Measurements from ENCODE around the gene GYPC. TPM values are rescaled to one million over a fixed set of nuclear protein-coding genes. Genes with fewer than 3 reads are reported as not detected.
"Not testable (repeated sequence)": the region's sequence is repeated elsewhere in the genome, so short reads cannot be mapped to it uniquely, and the experiment has no call there.

Gene GYPC, protein sequence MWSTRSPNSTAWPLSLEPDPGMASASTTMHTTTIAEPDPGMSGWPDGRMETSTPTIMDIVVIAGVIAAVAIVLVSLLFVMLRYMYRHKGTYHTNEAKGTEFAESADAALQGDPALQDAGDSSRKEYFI
- 100 to 1,000 TPM in 7 of 10 donors, 10 to 100 TPM in 3; 84.8 to 133 (median 107) TPM for polyA plus RNA-seq (ENCODE audit: insufficient read length in 10 of 10)
- long read RNA-seq, donor 1, transcript GYPC-203 (3 exons, 932 nt), result minor isoform, 6 of 77 reads
- long read RNA-seq, donor 1, transcript GYPC-201 (4 exons, 1,246 nt), result major isoform, 71 of 77 reads
- long read RNA-seq, donor 1, partial matches to known transcripts, result 0 of 77 reads
- long read RNA-seq, donor 1, other reads (novel, unspliced or antisense), result 0 of 77 reads
- long read RNA-seq, donor 2, transcript GYPC-203 (3 exons, 932 nt), result minor isoform, 5 of 201 reads
- long read RNA-seq, donor 2, transcript GYPC-201 (4 exons, 1,246 nt), result major isoform, 52 of 201 reads
- long read RNA-seq, donor 2, partial matches to known transcripts, result 144 of 201 reads
- long read RNA-seq, donor 2, other reads (novel, unspliced or antisense), result 0 of 201 reads
- long read RNA-seq, donor 3, result 0 reads
- long read RNA-seq, donor 4, transcript GYPC-203 (3 exons, 932 nt), result minor isoform, 8 of 180 reads
- long read RNA-seq, donor 4, transcript GYPC-201 (4 exons, 1,246 nt), result major isoform, 60 of 180 reads
- long read RNA-seq, donor 4, partial matches to known transcripts, result 112 of 180 reads
- long read RNA-seq, donor 4, other reads (novel, unspliced or antisense), result 0 of 180 reads
- long read RNA-seq, donor 5, transcript GYPC-203 (3 exons, 932 nt), result minor isoform, 15 of 412 reads
- long read RNA-seq, donor 5, transcript GYPC-201 (4 exons, 1,246 nt), result major isoform, 110 of 412 reads
- long read RNA-seq, donor 5, partial matches to known transcripts, result 285 of 412 reads
- long read RNA-seq, donor 5, other reads (novel, unspliced or antisense), result 0 of 412 reads
- long read RNA-seq, donor 6, transcript GYPC-201 (4 exons, 1,246 nt), result major isoform, 92 of 264 reads
- long read RNA-seq, donor 6, transcript GYPC-203 (3 exons, 932 nt), result minor isoform, 6 of 264 reads
- long read RNA-seq, donor 6, partial matches to known transcripts, result 166 of 264 reads
- long read RNA-seq, donor 6, other reads (novel, unspliced or antisense), result 0 of 264 reads
- long read RNA-seq, donor 7, transcript GYPC-201 (4 exons, 1,246 nt), result major isoform, 44 of 50 reads
- long read RNA-seq, donor 7, transcript GYPC-203 (3 exons, 932 nt), result minor isoform, 5 of 50 reads
- long read RNA-seq, donor 7, partial matches to known transcripts, result 0 of 50 reads
- long read RNA-seq, donor 7, other reads (novel, unspliced or antisense), result 0 of 50 reads
- long read RNA-seq, donor 8, transcript GYPC-201 (4 exons, 1,246 nt), result major isoform, 44 of 213 reads
- long read RNA-seq, donor 8, transcript GYPC-203 (3 exons, 932 nt), result minor isoform, 6 of 213 reads
- long read RNA-seq, donor 8, partial matches to known transcripts, result 163 of 213 reads
- long read RNA-seq, donor 8, other reads (novel, unspliced or antisense), result 0 of 213 reads
- long read RNA-seq, donor 9, transcript GYPC-201 (4 exons, 1,246 nt), result major isoform, 15 of 18 reads
- long read RNA-seq, donor 9, partial matches to known transcripts, result 0 of 18 reads
- long read RNA-seq, donor 9, other reads (novel, unspliced or antisense), result 0 of 18 reads

DNA sequence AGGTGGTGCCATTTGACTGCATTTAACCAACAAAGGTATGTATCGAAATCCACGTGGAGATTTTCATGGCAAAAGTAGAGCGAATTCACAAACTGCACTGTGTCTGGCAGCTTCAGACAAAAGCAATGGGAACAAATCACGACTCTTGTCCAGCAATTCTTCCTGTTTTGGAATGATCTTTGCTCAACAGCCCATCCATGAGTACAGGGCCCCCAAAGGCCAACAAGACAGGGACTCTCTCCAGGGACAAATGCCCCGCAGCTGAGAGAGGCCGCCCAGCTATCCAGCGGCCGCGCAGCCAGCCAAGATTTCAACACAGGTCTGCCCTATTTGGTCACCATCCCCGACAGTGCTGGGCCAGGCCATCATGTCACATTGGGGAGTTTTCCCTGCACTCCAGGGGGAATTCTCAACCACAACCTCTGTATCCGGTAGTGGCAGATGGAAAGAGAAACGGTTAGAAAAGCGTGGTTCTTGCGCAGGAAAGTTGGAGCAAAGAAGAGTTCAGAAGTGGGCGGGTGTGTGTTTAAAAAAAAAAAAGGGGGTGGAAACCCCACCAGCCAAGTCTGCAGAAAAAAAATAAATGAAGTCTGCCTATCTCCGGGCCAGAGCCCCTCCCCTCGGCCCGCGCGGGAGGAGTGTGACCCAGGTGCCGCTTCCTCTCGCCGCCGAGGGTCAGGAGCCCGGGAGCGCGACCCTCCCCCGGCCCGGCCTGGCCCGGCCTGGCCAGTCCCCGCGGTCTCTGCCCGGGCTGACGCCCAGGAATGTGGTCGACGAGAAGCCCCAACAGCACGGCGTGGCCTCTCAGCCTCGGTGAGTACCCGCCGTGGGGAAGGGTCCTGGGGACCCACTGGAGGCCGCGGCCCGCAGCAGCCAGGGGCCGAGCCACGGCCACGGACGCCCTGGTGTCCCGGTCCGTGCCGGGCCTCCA is at the start of gene GYPC:
Gene GYPC, plus strand, starts transcription at position 659 of the 931 bp plus-strand sequence. Its CDS starts 106 bp downstream, at position 765.
- peak; percentile 59 to 92 (median 75) for DNase-seq

DNA sequence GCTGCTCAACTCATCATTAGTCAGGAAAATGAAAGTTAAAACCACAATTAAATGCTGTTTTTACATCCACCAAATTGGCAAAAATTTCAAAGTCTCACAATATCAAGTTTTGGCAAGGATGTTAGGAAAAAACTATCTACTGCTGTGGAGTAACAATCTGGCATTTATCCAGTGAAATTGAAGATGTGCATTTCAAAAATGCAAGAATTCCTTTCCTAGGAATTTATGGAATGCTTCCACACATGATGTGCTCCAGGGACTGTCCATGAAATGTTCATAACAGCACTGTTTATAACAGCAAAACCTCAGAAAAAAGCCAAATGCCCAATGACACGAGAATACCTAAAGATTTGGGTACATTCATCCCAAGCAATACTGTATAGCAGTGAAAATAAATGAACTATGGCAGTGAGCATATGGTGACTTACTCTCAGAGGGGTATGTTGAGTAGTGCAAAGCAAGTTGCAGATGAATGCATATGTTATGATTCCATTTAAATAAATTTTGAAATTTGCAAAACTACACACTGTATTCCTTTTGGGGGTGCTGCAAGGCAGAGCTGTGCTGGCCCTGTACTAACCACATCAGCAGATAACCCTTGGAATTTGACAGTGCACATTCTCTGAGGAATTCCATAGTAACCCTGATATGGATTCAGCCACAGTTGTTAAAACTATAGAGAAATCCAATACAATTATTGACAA is 41.3 kb upstream of the GYPC start:
- peak; percentile 41 to 71 (median 48) for DNase-seq

DNA sequence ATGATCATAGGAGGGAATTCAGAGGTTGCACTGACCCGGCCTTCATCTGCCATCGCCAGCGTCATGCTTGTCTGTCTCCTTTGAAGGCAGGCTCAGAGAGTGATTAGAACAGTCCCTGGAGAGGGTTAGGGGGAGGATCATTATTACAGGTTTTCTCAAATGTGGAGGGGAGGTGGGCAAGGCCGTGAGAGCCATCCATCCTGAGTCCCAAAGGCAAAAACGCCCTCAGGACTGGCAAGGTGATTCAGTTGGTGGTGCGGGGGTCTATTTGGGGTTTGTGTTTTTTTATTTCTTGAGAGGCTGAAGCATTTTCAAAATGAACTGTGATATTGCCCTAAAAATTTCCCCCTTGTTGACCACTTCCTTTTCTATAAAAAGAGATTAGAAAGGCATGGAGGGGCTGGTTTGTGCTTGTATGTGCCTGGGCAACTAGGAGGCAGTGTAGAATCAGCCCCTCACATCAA is 39.3 kb upstream of the GYPC start:
- no peak for DNase-seq

DNA sequence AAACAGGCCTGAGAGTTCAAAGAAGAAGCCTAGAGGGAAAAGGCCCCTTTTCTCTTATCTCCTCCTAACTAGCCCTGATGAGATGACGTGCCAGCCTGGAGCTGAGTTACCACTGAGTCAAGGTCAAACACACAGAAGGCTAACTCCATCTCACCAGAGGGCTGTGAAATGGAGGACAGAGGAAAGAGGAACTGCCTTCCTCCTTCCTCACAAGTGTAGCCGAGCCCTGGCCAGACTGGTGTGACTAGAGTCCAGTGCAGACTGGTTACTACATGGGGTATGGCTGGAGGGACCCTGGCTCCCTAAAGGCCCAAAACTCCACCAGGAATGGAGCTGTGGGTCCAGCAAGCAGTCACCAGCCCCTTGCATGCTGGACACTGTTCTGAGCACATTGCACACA is 35.7 kb upstream of the GYPC start:
- DNase-seq, result no peak

DNA sequence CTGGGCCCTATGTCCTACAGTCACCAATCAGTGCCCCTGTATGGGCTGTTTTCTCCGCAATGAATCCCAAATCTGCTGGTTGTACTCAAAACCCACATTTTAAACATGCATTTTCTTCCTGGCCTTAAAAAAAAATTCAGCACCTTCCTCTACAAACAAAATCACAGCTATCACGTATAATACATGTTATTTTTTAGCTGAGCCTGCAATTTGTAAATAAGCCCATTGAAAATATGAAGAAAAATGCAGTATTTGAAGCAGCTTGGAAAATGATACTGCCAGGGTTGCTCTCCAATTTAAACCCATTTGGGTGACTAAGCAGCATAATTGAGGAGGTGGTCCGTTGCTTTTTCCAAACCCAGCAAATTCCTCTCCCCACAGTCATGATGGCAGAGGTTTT is 33.0 kb upstream of the GYPC start:
- no peak for DNase-seq

DNA sequence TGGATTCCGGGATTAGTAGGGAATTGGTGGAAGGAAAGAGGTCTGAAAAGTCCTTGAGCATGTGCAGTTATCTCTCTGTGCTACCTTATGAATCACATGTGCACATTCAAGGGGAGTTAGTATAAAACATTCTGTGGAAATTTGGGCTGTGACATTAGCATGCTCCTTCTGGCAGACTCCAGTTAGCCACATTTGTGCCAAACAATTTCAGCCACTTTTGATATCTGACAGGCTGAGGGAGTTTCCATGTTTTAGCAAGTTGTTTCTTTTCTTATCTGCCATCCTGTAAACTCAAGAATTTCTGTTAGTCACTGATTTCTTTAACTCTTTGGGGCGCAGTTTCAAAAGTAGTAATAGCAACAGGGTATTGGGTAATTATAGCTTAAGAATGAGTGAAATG is 28.3 kb upstream of the GYPC start:
- no peak for DNase-seq

DNA sequence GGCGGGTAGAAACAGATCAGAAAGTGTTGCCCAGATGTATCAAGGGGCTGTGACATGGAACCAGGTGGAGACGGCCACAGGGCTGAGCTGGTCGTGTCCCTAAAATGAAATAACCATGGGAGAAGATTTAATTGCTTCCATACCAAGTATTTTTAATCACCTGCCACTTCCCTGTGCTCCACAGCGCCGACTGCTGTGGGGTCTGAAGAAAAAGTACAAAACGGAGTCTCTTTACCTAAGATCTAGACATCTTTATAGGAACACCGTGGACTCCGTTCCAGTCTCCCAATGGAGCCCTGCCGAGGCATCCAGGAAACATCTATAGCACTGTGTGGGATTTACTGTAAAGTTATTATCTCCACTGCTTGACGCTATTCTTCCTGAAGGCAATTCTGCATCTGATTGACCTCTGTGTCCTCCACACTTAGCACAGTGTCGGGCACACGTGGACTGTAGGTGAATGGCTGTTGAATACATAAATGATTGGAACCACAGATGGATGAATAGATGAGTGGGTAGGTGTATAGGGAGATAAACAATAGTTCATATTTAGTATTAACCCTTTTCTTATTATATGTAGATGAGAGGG is 21.6 kb upstream of the GYPC start:
- DNase-seq, result no peak

DNA sequence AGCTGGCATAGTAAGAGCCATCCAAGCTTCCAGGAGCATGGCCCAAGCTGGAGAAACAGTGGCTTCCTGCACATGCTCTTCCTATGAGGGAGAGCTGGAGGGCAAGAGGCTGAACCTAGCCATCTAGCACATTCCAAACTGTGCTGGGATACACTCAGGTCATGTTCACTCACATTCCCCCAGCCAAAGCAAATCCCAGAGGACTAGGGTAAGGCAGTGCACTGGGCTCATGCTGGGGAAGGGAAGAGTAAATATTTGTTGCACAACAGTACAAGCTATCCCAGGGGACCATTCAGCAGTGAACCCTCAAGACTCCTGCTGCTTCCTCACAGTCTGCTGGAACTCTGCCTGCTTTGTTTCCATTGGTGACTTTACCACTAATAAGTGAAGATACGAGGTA is 20.7 kb upstream of the GYPC start:
- no peak for DNase-seq

DNA sequence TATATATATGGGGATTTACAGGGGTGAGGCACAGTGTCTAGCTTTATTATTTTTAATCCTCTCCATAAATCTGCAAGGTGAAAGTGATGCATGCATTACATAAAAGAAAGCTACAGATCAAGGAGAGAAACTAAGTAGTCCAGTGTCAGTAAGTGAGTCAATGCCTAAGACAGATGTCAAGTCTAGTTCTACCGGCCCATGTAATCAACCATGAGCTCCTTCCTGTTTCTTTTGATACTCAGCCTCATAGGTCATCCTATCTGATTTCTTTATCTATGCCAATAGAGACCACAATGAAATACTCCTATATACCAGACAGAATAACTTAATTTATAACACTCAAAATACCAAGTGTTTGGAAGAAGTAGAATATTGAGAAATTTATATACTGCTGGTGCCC is 20.2 kb upstream of the GYPC start:
- no peak for DNase-seq

DNA sequence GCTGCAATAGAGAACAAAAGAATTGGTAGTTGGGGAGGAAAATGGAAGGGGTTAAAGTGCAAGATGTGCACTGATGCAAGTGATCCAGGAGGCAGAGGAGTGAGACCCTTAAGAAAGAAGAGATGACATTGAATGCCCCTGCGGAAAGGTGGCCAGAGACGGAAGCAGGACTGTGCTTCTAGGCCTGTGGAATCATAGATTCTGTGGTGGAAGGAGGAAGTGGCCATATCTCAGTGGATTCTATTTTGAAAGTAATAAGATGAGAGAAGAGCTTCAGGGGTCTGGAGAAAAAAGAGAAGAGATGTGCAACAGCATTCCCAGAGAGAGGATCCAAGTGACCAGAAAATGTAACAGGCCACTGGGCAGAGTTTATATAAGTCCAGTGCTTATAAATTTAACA is 18.6 kb upstream of the GYPC start:
- no peak for DNase-seq

DNA sequence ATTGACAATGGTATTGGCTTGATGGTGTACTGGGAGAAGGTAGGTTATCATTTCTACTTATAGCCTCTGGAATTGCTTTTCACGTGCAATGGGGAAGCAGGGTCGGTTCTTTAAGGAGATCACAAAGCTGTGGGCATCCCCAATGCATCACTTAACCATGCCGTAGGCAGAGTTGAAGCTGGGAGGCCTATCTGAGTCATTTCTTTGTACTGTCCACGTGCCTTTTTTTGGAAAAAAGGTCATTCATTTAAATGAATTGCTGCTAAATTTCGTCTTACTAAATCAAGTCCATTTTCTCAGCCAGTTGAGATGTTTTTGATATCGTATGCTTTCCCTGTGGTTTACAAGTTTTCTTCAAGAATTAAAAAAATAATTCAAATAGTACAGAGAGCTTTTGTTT is 17.2 kb upstream of the GYPC start:
- no peak for DNase-seq

DNA sequence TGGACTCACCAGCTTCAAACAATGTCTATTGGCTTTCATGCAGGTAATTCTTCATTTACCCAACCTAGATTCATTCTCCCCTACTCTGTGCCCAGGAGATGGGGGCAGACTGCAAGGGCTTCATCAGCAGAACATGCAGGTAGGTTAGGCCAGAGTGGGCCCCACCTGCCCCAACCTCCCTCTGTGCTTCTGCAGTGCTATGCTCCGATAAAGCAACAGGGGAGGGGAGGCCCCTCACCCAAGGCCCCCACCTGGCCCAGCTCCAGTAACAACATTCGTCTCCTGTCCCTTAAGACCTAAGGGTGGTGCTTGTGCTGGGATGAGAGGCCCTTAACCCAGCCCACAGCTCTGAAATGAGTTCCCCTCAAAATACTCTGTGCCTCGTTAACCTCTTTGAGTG is 16.7 kb upstream of the GYPC start:
- no peak for DNase-seq

DNA sequence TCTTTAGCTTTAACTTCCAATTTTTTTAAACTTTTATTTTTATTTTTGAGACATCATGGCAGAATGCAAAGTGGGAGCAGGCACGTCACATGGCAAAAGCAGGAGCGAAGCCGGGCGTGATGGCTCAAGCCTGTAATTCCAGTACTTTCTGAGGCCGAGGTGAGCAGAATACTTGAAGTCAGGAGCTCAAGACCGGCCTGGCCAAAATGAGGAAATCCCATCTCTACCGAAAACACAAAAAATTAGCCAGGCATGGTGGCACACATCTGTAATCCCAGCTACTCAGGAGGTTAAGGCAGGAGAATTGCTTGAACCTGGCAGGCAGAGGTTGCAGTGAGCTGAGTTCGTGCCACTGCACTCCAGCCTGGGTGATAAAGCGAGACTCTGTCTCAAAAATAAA is 14.7 kb upstream of the GYPC start:
- DNase-seq, result not testable (repeated sequence)

DNA sequence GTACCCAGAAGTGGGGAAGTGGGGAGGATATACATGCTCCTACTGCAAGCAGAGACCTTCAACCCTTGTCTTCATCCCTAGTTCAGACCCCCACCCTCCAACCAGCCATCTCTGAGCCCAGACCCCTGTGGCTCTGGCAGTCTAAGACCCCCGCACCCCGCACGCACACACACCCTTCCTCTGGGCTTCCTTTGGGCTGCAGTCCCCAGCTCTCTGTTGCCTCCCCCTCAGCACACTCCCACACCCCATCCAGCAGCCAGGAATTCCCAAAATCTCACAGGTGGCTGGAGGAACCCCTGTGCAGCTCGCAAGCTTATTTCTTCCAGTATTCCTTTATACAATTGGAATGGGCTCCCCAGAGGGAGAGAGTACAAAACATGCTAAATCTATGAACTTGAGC is 13.9 kb upstream of the GYPC start:
- DNase-seq, result no peak

DNA sequence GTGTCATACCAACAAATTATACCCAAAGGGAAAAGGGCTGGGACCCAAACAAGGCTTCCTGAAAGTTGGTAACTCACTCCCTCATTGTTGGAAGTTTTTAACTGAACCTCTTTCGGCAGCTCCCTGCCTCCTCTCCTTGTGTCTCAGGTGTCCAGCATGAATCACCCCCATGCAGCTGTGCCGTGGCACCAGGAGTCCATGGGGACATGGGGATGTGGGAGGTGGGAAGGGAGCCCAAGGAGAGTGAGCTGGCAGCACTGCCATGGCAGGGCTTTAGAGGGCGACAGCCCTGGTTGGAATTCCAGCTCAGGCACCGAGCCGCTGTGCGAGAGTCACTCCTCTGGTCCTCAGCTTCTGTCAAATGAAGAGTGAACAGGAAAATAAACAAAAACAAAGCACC is 12.5 kb upstream of the GYPC start:
- no peak for DNase-seq

DNA sequence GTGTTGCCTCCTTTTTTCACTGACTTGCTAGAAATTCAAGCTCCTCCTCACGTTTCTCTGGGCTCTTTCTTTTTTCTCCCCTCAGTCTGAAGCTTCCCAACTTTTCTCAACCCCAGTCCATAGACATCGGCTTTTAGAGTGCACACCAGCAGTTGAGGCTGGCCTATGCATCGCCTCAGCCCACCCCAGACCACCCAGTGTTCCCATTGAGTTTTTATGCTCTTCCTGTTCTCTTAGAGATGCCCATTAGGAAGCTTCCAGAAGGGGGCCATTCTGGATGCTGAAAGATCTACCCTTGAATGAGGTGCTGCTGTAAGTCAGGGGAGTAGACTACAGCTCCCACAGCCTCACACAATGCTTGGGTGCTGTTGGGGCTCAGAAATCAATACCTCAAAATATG is 12.0 kb upstream of the GYPC start:
- DNase-seq, result no peak

DNA sequence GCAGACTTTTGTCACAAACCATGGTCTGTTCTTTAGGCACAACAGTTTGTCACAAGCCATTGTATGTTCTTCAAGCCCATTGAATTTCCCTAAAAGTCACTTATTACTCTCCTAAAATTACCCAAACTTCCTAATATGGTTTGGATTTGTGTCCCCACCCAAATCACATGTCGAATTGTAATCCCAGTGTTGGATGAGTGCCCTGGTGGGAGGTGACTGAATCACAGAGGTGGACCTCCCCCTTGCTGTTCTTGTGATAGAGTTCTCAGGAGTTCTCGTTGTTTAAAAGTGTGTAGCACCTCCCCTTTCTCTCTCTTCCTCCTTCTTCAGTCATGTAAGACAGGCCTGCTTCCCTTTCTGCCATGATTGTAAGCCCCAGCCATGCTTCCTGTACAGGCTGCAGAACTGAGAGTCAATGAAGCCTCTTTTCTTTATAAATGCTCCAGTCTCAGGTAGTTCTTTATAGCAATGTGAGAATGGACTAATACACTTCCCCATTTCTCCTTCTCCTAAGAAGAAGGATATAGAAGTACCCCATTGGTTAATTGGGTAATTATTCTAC is 11.2 kb upstream of the GYPC start:
- DNase-seq, result no peak

DNA sequence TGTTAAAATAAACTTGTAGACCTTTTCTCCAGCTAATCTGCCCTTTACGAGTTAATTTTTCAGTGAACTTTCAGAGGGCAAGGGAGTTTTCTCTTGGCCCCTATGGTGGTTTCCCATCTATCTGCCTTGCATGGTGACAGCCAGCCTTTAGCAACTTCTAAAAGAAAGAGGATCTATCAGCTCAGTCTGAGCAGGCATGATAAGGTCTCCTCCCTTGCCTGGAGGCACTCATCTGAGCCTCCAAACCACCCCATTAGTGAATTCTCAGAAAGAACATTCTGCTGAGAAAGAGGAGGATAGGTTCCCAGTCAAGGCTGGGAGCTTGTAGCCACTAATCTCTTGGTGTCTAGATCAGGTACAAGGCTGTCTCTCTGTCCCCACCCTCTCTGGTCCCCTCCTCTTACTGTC is 10.7 kb upstream of the GYPC start:
- DNase-seq, result no peak

DNA sequence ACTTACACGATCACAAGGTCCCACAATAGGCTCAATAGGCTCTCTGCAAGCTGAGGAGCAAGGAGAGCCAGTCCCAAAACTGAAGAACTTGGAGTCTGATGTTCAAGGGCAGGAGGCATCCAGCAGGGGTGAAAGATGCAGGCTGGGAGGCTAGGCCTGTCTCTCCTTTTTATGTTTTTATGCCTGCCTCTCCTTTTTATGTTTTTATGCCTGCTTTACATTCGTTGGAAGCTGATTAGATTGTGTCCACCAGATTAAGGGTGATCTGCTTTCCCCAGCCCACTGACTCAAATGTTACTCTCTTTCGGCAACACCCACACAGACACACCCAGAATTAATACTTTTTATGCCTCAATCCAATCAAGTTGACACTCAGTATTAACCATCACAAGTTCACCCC is 9.9 kb upstream of the GYPC start:
- DNase-seq, result no peak

Data from muscle of back (tissue), 13 donors.